NCI-H774 (cell line): ENCODE measurements around the gene RNASE13.
"Not testable (repeated sequence)": the region's sequence is repeated elsewhere in the genome, so short reads cannot be mapped to it uniquely, and the experiment has no call there.

ENCODE experiments used
- DNase-seq: peaks from one replicate; lab custom pipeline; 2025; lab: John Stamatoyannopoulos, UW

Gene RNASE13

GRCh38 chr14:20988717-20989470, 45.7 kb downstream of the RNASE13 start:
- DNase-seq: no peak

GRCh38 chr14:20986811-20987210, 47.8 kb downstream of the RNASE13 start:
- no peak for DNase-seq

- DNase-seq: not testable (repeated sequence)
Measured at GRCh38 chr14:20985650-20986049, 49.0 kb downstream of the RNASE13 start.
